Mucosa of rectum (tissue), 2 donors: ENCODE results near the gene NPPB.

Experiments used
- H3K27ac ChIP-seq, 2 donors: one replicate each; pipeline ENCODE4 v1.7.0; 2013; ENCODE audit warnings: inconsistent platforms in 2 of 2, low read depth in 2 of 2, low read length in 2 of 2
- H3K27me3 ChIP-seq, 2 donors: one replicate each; pipeline ENCODE4 v1.7.0; 2013; ENCODE audit warnings: low read length in 2 of 2; ENCODE audit not compliant: control insufficient read depth in 2 of 2, insufficient read depth in 2 of 2
- H3K36me3 ChIP-seq, 2 donors: one replicate each; pipeline ENCODE4 v1.7.0; 2013; ENCODE audit warnings: low read length in 2 of 2; ENCODE audit not compliant: control insufficient read depth in 2 of 2, insufficient read depth in 2 of 2
- H3K4me1 ChIP-seq, 2 donors: one replicate each; pipeline ENCODE4 v1.7.0; 2013; ENCODE audit warnings: low read length in 2 of 2, mild to moderate bottlenecking in 1 of 2; ENCODE audit not compliant: control insufficient read depth in 2 of 2, insufficient read depth in 2 of 2
- H3K4me3 ChIP-seq, 2 donors: one replicate each; pipeline ENCODE4 v1.7.0; 2013; ENCODE audit warnings: low read length in 2 of 2
- H3K9ac ChIP-seq, 2 donors: one replicate each; pipeline ENCODE4 v1.7.0; 2013; ENCODE audit warnings: low read length in 2 of 2, low read depth in 1 of 2, mild to moderate bottlenecking in 1 of 2
- H3K9me3 ChIP-seq, 2 donors: one replicate each; pipeline ENCODE4 v1.7.0; 2013; ENCODE audit warnings: low read length in 2 of 2; ENCODE audit not compliant: control insufficient read depth in 2 of 2
- donor health status: healthy.
- donor health status: Normal muscosa, but diverticular disease.

The NPPB gene

GRCh38 chr1:11845641-11846335 is 13.0 kb downstream of the NPPB start:
- no peak overlapping the region for H3K4me3 ChIP-seq
- no peak overlapping the region for H3K9ac ChIP-seq
- H3K36me3 ChIP-seq = peaks cover 29 to 31% of the 10 kb centered on the region in 2 donors
- H3K27ac ChIP-seq = no peak overlapping the region
- H3K4me1 ChIP-seq = no peaks in the 10 kb centered on the region
- H3K9me3 ChIP-seq = no peaks in the 10 kb centered on the region
- no peaks in the 10 kb centered on the region for H3K27me3 ChIP-seq

- Histone ChIP-seq H3K27me3 (no peaks in the 10 kb centered on the region), H3K36me3 (peaks cover 56 to 61% of the 10 kb centered on the region in 2 donors), H3K9ac (no peak overlapping the region), H3K4me1 (no peaks in the 10 kb centered on the region), H3K4me3 (no peak overlapping the region), H3K27ac (no peak overlapping the region), H3K9me3 (no peaks in the 10 kb centered on the region)
Observed at GRCh38 chr1:11842154-11843041, 16.3 kb downstream of the NPPB start.

- H3K4me1 ChIP-seq = no peaks in the 10 kb centered on the region
- no peak overlapping the region for H3K4me3 ChIP-seq
- H3K27me3 ChIP-seq = no peaks in the 10 kb centered on the region
- H3K36me3 ChIP-seq = peaks cover 63 to 69% of the 10 kb centered on the region in 2 donors
- H3K9ac ChIP-seq = no peak overlapping the region
- H3K27ac ChIP-seq = no peak overlapping the region
- no peaks in the 10 kb centered on the region for H3K9me3 ChIP-seq
Observed at GRCh38 chr1:11841245-11842153, 17.2 kb downstream of the NPPB start.

GRCh38 chr1:11839727-11840705 is 18.7 kb downstream of the NPPB start:
- Histone ChIP-seq H3K27me3 (no peaks in the 10 kb centered on the region), H3K36me3 (peaks cover 74 to 79% of the 10 kb centered on the region in 2 donors), H3K4me3 (no peak overlapping the region), H3K9ac (no peak overlapping the region), H3K27ac (no peak overlapping the region), H3K4me1 (no peaks in the 10 kb centered on the region), H3K9me3 (no peaks in the 10 kb centered on the region)

- Histone ChIP-seq H3K9me3 (no peaks in the 10 kb centered on the region), H3K27ac (no peak overlapping the region), H3K4me1 (no peaks in the 10 kb centered on the region), H3K36me3 (peaks cover 81 to 88% of the 10 kb centered on the region in 2 donors), H3K9ac (no peak overlapping the region), H3K4me3 (no peak overlapping the region), H3K27me3 (no peaks in the 10 kb centered on the region)
Observed at GRCh38 chr1:11838349-11839272, 20.1 kb downstream of the NPPB start.

DNA sequence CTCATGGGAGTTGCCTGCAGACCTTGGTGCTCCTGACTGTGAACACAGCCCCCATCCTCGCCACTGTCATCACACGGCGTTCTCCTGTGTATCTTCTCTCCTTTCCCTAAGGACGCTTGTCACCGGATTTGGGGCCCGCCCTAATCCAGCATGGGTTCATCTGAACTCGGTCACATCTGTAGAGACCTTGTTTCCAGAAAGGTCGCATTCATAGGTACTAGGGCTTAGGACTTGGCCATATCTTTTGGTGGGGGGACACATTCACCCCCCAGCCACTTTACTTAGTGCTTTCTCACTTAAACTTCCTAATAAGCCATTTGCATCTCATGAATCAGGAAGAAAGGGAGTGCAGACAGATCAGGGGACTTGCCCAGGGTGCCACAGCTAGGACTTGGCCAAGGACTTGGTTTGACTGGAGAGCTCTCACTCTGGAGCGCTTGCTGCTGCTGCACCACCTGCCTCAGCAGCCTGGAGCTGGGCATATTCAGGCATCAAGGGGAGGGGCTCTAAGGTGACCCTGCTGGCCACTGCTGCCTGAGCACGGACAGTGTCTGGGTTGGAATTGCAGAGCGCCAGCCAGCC is 20.9 kb downstream of the NPPB start:
- H3K27ac ChIP-seq = no peak overlapping the region
- H3K4me1 ChIP-seq = no peaks in the 10 kb centered on the region
- peaks cover 87 to 96% of the 10 kb centered on the region in 2 donors for H3K36me3 ChIP-seq
- no peak overlapping the region for H3K4me3 ChIP-seq
- H3K27me3 ChIP-seq = no peaks in the 10 kb centered on the region
- no peaks in the 10 kb centered on the region for H3K9me3 ChIP-seq
- no peak overlapping the region for H3K9ac ChIP-seq

DNA sequence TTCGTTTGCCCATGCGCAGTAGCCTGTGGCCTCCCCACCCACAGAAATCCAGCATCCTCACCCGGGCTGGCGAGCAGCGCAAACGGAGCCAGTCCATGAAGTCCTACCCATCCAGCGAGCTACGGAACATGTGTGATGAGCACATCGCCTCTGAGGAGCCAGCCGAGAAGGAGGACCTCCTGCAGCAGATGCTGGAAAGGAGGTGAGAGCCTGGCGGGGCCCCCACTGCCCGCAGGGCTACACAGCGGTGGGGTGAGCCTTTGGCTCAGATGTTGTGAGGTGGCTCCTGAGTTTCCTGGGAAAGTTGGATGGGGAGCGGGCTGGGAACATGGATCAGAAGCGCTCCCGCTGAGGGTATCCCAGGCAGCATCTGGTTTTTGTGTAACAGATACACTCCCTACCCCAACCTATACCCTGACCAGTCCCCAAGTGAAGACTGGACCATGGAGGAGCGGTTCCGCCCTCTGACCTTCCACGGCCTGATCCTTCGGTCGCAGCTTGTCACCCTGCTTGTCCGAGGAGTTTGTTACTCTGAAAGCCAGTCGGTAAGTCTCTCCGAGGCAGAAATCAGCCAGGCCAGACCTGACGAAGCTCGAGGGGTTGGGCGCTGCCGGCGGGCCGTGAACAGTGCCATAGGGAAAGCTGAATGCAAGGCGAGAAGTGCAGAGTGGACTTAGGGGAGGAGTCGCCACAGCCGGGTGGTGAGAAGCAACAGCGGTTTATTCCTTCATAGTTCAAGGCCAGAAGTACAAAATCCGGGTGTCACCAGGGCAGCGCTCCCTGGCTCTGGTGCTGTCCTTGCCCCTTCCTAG is 21.6 kb downstream of the NPPB start:
- Histone ChIP-seq H3K9ac (no peak overlapping the region), H3K9me3 (no peaks in the 10 kb centered on the region), H3K27me3 (no peaks in the 10 kb centered on the region), H3K27ac (no peak overlapping the region), H3K36me3 (peaks cover 84 to 96% of the 10 kb centered on the region in 2 donors), H3K4me1 (no peaks in the 10 kb centered on the region), H3K4me3 (no peak overlapping the region)
